ENCODE results near the gene NMBR.

Gene NMBR

DNA sequence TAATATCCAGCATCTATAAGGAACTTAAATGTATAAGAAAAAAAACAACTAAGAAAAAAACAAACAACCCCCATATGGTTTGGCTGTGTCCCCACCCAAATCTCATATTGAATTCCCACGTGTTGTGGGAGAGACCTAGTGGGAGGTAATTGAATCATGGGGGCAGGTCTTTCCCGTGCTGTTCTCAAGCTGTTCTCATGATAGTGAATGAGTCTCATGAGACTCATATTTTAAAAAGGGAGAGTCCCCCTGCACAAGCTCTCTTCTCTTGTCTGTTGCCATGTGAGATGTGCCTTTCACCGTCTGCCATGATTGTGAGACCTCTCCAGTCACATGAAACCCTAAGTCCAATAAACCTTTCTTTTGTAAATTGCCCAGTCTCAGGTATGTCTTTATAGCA is 119.8 kb downstream of the NMBR start:
- no peak overlapping the region for H3K27ac ChIP-seq (ENCODE audit: low read depth, low read length)
- no peaks in the 10 kb centered on the region for H3K27me3 ChIP-seq (ENCODE audit: control insufficient read depth, insufficient read depth, low read length)
- H3K36me3 ChIP-seq (ENCODE audit: control insufficient read depth, insufficient read depth, low read length): no peaks in the 10 kb centered on the region
- peaks cover 28% of the 10 kb centered on the region for H3K4me1 ChIP-seq (ENCODE audit: control insufficient read depth, insufficient read depth, low read length)
- H3K9ac ChIP-seq (ENCODE audit: low read depth, low read length): no peak overlapping the region
- no peak overlapping the region for H3K4me3 ChIP-seq (ENCODE audit: low read depth, low read length)
- peaks cover 11% of the 10 kb centered on the region for H3K9me3 ChIP-seq (ENCODE audit: control insufficient read depth, insufficient read depth, low read length)

DNA sequence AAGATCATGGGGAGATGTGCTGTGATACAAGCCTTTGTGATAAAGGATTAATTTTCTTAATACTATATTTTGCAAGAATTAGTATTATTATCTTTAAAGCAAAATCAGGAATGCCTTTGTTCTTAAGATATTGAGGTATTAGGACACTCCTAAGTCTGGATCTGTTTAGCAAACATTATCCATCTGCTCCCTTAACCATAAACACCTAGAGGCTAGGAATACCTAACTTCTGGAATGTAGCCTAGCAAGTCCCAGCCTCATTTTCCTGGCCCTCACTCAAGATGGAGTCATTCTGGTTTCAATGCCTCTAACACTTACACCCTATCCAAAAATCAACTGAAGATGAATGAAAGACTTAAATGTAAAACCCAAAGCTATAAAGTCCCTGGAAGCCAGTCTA is 120.5 kb downstream of the NMBR start:
- Histone ChIP-seq H3K9ac (ENCODE audit: low read depth, low read length) (no peak overlapping the region), H3K4me1 (ENCODE audit: control insufficient read depth, insufficient read depth, low read length) (peaks cover 28% of the 10 kb centered on the region), H3K36me3 (ENCODE audit: control insufficient read depth, insufficient read depth, low read length) (no peaks in the 10 kb centered on the region), H3K27me3 (ENCODE audit: control insufficient read depth, insufficient read depth, low read length) (no peaks in the 10 kb centered on the region), H3K4me3 (ENCODE audit: low read depth, low read length) (no peak overlapping the region), H3K27ac (ENCODE audit: low read depth, low read length) (no peak overlapping the region), H3K9me3 (ENCODE audit: control insufficient read depth, insufficient read depth, low read length) (peaks cover 11% of the 10 kb centered on the region)
